Neural progenitor cell (in vitro differentiated cells): ENCODE results near the gene MRPS16. TPM values are rescaled to one million over a fixed set of nuclear protein-coding genes. Genes with fewer than 3 reads are reported as not detected.

ENCODE experiments used
- DNase-seq: peaks from one replicate; pipeline ENCODE4 v3.0.0-alpha.2; 2016; ENCODE audit warnings: low spot score
- H2AFZ ChIP-seq: fragments of 200-600 bp; sonication (generic); replicated peaks from 2 replicates; pipeline ENCODE4 v1.6.1; 2016; ENCODE audit warnings: antibody characterized with exemption
- H3F3A ChIP-seq: fragments of 200-600 bp; sonication (generic); 2 replicates; pipeline ENCODE4 v1.6.1; 2016; ENCODE audit warnings: antibody characterized with exemption, low read depth
- H3K27ac ChIP-seq: fragments of 200-600 bp; sonication (generic); 2 replicates; pipeline ENCODE4 v1.5.1; 2016; ENCODE audit warnings: mild to moderate bottlenecking
- H3K27me3 ChIP-seq: fragments of 200-600 bp; sonication (generic); 2 replicates; pipeline ENCODE4 v1.6.1; 2016; ENCODE audit warnings: mild to moderate bottlenecking, moderate library complexity
- H3K36me3 ChIP-seq: fragments of 200-600 bp; sonication (generic); 2 replicates; pipeline ENCODE4 v1.5.1; 2016
- H3K4me1 ChIP-seq: fragments of 200-600 bp; sonication (generic); 2 replicates; pipeline ENCODE4 v1.6.1; 2016; ENCODE audit warnings: mixed run types
- H3K4me2 ChIP-seq: fragments of 200-600 bp; sonication (generic); 2 replicates; pipeline ENCODE4 v1.6.1; 2016
- H3K4me3 ChIP-seq: fragments of 200-600 bp; sonication (generic); 2 replicates; pipeline ENCODE4 v1.5.1; 2016
- H3K79me2 ChIP-seq: fragments of 200-600 bp; sonication (generic); 2 replicates; pipeline ENCODE4 v1.6.1; 2016; ENCODE audit warnings: low read depth
- H3K9ac ChIP-seq: fragments of 200-600 bp; sonication (generic); 2 replicates; pipeline ENCODE4 v1.6.1; 2016
- H3K9me3 ChIP-seq: fragments of 200-600 bp; sonication (generic); 2 replicates; pipeline ENCODE4 v1.5.1; 2016; ENCODE audit warnings: low read depth
- H4K20me1 ChIP-seq: fragments of 200-600 bp; sonication (generic); 2 replicates; pipeline ENCODE4 v1.6.1; 2016; ENCODE audit warnings: low read depth
- H3K27ac Mint-ChIP-seq: 3 replicates; pipeline ENCODE4 v1.8.0; 2021; ENCODE audit warnings: mixed read lengths
- H3K27me3 Mint-ChIP-seq: 2 replicates; pipeline ENCODE4 v1.8.0; 2022; ENCODE audit warnings: low read depth, mild to moderate bottlenecking, inconsistent platforms, moderate library complexity, mixed read lengths; ENCODE audit not compliant: insufficient read depth
- H3K36me3 Mint-ChIP-seq: 3 replicates; pipeline ENCODE4 v1.8.0; 2021; ENCODE audit warnings: mixed read lengths
- H3K4me1 Mint-ChIP-seq: 3 replicates; pipeline ENCODE4 v1.8.0; 2021; ENCODE audit warnings: mixed read lengths
- H3K4me3 Mint-ChIP-seq: 3 replicates; pipeline ENCODE4 v1.8.0; 2021; ENCODE audit warnings: mild to moderate bottlenecking, moderate library complexity, mixed read lengths
- H3K9me3 Mint-ChIP-seq: 3 replicates; pipeline ENCODE4 v1.8.0; 2020; ENCODE audit warnings: mixed read lengths
- EZH2 ChIP-seq: fragments of 200-600 bp; sonication (generic); IDR thresholded peaks from 2 replicates; pipeline ENCODE4 v1.6.1; 2017; ENCODE audit warnings: antibody characterized with exemption, mild to moderate bottlenecking, moderate library complexity
- EZH2phosphoT487 ChIP-seq: fragments of 200-600 bp; sonication (generic); IDR thresholded peaks from 2 replicates; pipeline ENCODE4 v1.6.1; 2017; ENCODE audit warnings: antibody characterized with exemption
- total RNA-seq: library from RNA; depleted of rRNA; stranded (reverse); fragments of >200 nt; gene quantifications from 2 replicates; pipeline ENCODE4 v1.2.3, GENCODE V29; 2015; ENCODE audit warnings: low replicate concordance
- TF ChIP-seq, protein P1 (sequence below): fragments of 200-600 bp; sonication (generic); IDR thresholded peaks from 2 replicates; pipeline ENCODE4 v1.5.1; 2017; ENCODE audit warnings: antibody characterized with exemption, mild to moderate bottlenecking

The MRPS16 gene
- total RNA-seq, 1 donor from 2014 or later = 82.3 TPM

DNA sequence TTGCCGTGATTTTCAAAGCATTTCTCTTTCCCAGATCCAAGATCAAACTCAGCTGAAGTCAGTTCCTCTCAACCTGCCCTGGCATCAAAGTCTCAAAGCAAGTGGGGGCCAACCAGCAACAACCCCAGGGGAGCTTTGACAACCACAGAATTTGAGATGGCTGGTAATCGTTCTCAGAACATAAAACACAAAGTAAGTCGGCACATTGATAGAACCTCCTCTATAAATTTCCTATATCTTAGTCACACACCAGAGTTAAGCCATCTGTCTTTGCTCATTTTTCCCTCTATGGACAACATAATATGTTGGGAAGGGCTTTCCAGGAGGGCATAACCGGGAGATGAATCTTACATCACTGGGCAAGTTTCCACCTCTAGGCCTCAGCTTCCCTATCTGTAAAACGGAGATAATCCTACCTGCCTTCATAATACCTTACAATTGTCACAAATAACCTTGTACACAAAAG is 4.2 kb downstream of the MRPS16 start:
- Histone ChIP-seq H3K36me3 (peaks cover 12% of the 10 kb centered on the region), H3K9me3 (no peaks in the 10 kb centered on the region), H2AFZ (no peak overlapping the region), H3K4me1 (peaks cover 20% of the 10 kb centered on the region), H3K4me2 (no peak overlapping the region), H3K27me3 (no peaks in the 10 kb centered on the region), H3F3A (peaks cover 58% of the 10 kb centered on the region), H3K9ac (no peak overlapping the region), H3K27ac (peak overlapping the region; percentile 49), H3K79me2 (peaks cover 88% of the 10 kb centered on the region), H3K4me3 (no peak overlapping the region), H4K20me1 (peaks cover 16% of the 10 kb centered on the region)
- Mint-ChIP-seq H3K9me3 (no peaks in the 10 kb centered on the region), H3K4me1 (peaks cover 44% of the 10 kb centered on the region), H3K27ac (no peak overlapping the region), H3K27me3 (peaks cover 3% of the 10 kb centered on the region), H3K36me3 (peaks cover 22% of the 10 kb centered on the region), H3K4me3 (peak overlapping the region; percentile 99)
- TF ChIP-seq EZH2 (no peak), EZH2phosphoT487 (no peak)
- TF ChIP-seq, protein P1, sequence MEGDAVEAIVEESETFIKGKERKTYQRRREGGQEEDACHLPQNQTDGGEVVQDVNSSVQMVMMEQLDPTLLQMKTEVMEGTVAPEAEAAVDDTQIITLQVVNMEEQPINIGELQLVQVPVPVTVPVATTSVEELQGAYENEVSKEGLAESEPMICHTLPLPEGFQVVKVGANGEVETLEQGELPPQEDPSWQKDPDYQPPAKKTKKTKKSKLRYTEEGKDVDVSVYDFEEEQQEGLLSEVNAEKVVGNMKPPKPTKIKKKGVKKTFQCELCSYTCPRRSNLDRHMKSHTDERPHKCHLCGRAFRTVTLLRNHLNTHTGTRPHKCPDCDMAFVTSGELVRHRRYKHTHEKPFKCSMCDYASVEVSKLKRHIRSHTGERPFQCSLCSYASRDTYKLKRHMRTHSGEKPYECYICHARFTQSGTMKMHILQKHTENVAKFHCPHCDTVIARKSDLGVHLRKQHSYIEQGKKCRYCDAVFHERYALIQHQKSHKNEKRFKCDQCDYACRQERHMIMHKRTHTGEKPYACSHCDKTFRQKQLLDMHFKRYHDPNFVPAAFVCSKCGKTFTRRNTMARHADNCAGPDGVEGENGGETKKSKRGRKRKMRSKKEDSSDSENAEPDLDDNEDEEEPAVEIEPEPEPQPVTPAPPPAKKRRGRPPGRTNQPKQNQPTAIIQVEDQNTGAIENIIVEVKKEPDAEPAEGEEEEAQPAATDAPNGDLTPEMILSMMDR = no peak
- no peak for DNase-seq

DNA sequence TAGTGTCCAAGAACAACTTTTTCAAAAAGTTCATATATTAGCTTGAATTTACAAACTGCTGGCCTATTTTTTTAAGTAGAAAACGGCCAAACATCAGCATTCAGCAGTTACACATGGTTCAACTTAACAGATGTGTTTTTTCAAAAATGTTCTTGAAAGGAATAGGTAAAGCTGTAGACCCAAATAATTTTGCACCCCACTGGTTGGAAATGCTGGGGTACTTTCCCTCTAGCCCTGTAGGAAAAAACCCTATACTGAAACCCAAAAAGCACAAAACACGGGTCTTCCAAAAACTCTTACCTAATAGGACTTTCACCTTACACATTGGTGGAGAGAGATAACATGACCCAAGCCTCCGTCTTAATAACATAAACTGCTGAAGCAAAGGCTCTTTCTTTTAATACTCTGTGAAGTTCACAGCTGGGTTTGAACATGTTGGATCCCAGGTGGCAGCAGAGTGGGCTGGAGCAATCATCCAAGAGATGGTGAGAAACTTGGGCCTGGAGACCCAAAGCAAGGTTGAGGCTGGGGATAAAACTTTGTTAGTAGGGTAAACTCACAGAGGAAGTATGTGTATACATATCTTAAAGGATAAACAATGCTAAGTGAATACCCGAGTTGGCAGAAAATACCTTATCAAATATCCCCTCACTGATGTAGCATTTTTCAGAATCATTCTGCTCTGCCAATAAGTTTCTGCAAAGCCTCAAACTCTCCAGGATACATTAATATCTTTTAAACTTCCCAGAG is 4.8 kb downstream of the MRPS16 start:
- peak overlapping the region; percentile 49 for H3K27ac ChIP-seq
- H3K27ac Mint-ChIP-seq = no peak overlapping the region
- peaks cover 19% of the 10 kb centered on the region for H3K4me1 ChIP-seq
- peaks cover 17% of the 10 kb centered on the region for H4K20me1 ChIP-seq
- H3K9me3 ChIP-seq = no peaks in the 10 kb centered on the region
- no peak for DNase-seq
- peaks cover 52% of the 10 kb centered on the region for H3F3A ChIP-seq
- H3K79me2 ChIP-seq = peaks cover 85% of the 10 kb centered on the region
- peak overlapping the region; percentile 99 for H3K4me3 Mint-ChIP-seq
- peaks cover 26% of the 10 kb centered on the region for H3K36me3 Mint-ChIP-seq
- no peaks in the 10 kb centered on the region for H3K27me3 ChIP-seq
- no peak overlapping the region for H3K9ac ChIP-seq
- H3K9me3 Mint-ChIP-seq = no peaks in the 10 kb centered on the region
- H3K36me3 ChIP-seq = peaks cover 13% of the 10 kb centered on the region
- peaks cover 41% of the 10 kb centered on the region for H3K4me1 Mint-ChIP-seq
- H3K27me3 Mint-ChIP-seq = peaks cover 2% of the 10 kb centered on the region
- H3K4me3 ChIP-seq = peak overlapping the region; percentile 96
- H3K4me2 ChIP-seq = peak overlapping the region; percentile 99
- no peak overlapping the region for H2AFZ ChIP-seq
- TF ChIP-seq EZH2 = no peak
- no peak for TF ChIP-seq EZH2phosphoT487
- TF ChIP-seq, protein P1 = no peak

DNA sequence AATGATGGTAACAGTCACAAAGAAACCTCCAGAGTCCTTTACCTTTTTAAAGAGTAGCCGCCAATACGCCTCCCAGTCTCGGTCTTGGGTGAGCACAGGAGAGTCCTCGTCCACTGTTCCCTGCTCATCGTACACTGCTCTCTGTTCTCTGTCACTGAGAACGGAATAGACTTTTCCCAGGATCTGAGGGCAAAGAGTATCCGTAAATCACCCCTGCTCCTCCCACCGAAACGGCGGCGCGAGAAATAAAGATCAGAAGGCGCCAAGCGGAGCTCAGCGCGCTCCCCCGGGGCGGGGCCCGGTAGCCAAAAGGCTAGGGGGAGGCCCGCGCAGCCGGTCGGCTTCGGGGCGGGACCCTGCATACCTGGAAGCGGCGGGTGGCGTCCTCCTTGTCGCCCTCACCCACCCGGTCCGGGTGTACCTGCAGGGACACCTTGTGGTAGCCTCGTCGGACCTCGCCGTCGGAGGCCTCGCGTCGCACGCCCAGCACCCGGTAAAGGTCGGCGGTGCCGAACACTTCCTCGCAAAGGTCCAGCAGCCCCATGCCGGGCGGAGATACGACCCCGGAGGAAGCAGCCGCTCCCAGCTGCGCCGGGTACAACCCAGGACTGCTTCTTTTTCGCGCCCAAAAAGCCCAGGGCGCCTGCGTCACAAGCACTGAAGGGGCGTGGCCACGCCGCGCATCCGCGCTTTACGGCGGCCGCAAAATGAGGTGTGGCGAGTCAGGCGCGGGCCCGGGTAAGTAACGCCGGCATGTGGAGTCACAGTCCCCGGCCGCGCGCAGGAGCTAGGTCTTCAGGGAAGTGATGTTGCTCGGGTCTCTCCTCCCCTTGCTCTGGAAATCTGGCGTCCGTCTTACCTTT is 5.6 kb downstream of the MRPS16 start, which contains the start of gene DNAJC9:
DNAJC9 (minus strand) TSS at position 610 of the 863 bp plus-strand sequence; CDS start at position 544, 66 bp downstream.
- TF ChIP-seq, protein P1 = peak; percentile 16
- no peak for TF ChIP-seq EZH2
- peak within 1 kb of the TSS; percentile 99 for H3K4me2 ChIP-seq
- Mint-ChIP-seq H3K36me3 (peaks cover 30% of the 10 kb centered on the region), H3K9me3 (no peaks in the 10 kb centered on the region), H3K4me3 (peak within 1 kb of the TSS; percentile 99), H3K27me3 (peaks cover 2% of the 10 kb centered on the region), H3K27ac (peak within 1 kb of the TSS; percentile 94), H3K4me1 (peaks cover 39% of the 10 kb centered on the region)
- peaks cover 47% of the 10 kb centered on the region for H3F3A ChIP-seq
- no peaks in the 10 kb centered on the region for H3K27me3 ChIP-seq
- H4K20me1 ChIP-seq = peaks cover 17% of the 10 kb centered on the region
- peaks cover 88% of the 10 kb centered on the region for H3K79me2 ChIP-seq
- peaks cover 18% of the 10 kb centered on the region for H3K36me3 ChIP-seq
- H2AFZ ChIP-seq = peak within 1 kb of the TSS; percentile 42
- H3K4me3 ChIP-seq = peak within 1 kb of the TSS; percentile 96
- no peaks in the 10 kb centered on the region for H3K9me3 ChIP-seq
- peak; percentile 98 for DNase-seq
- H3K9ac ChIP-seq = peak within 1 kb of the TSS; percentile 71
- H3K4me1 ChIP-seq = peaks cover 19% of the 10 kb centered on the region
- H3K27ac ChIP-seq = peak within 1 kb of the TSS; percentile 97
